Keratinocyte (primary cell): Measurements from ENCODE around the gene GP1BB. TPM values are rescaled to one million over a fixed set of nuclear protein-coding genes. Genes with fewer than 3 reads are reported as not detected.

Experiments used
- DNase-seq: peaks from one replicate; pipeline ENCODE4 v3.0.0-alpha.2; 2011; ENCODE audit warnings: low read depth, missing footprints, low spot score
- FAIRE-seq: peaks from 2 replicates; lab custom pipeline; 2011; peaks lifted over from hg19 to GRCh38; lab: Jason Lieb, UNC
- H2AFZ ChIP-seq: 2 replicates; pipeline ENCODE4 v1.6.0; 2012; ENCODE audit warnings: low read length, control low read depth, inconsistent platforms; ENCODE audit not compliant: control insufficient read depth
- H3K27ac ChIP-seq: 2 replicates; pipeline ENCODE4 v1.5.1; 2011; ENCODE audit warnings: low read length; ENCODE audit not compliant: control insufficient read depth, insufficient read depth
- H3K27me3 ChIP-seq: 3 replicates; pipeline ENCODE4 v1.6.0; 2011; ENCODE audit warnings: low read length; ENCODE audit not compliant: control insufficient read depth, insufficient read depth; ENCODE audit errors: extremely low read depth
- H3K36me3 ChIP-seq, 2 experiments: 2 replicates in 1 of 2; 3 replicates in 1 of 2; pipeline ENCODE4 v1.5.1; 2011; ENCODE audit warnings: low read length in 2 of 2, mild to moderate bottlenecking in 1 of 2; ENCODE audit not compliant: control insufficient read depth in 2 of 2, insufficient read depth in 2 of 2; ENCODE audit errors: extremely low read depth in 1 of 2
- H3K4me1 ChIP-seq: 3 replicates; pipeline ENCODE4 v1.5.1; 2011; ENCODE audit warnings: low read length; ENCODE audit not compliant: control insufficient read depth, insufficient read depth; ENCODE audit errors: extremely low read depth
- H3K4me2 ChIP-seq: 3 replicates; pipeline ENCODE4 v1.6.0; 2011; ENCODE audit warnings: low read depth, low read length; ENCODE audit not compliant: control insufficient read depth, insufficient read depth; ENCODE audit errors: extremely low read depth
- H3K4me3 ChIP-seq, 3 experiments: fragments of 200-600 bp in 1 of 3; sonication (generic) in 1 of 3; 2 replicates in 2 of 3; 3 replicates in 1 of 3; pipeline ENCODE4 v1.5.1; 2011 to 2016; ENCODE audit warnings: low read length in 3 of 3, mild to moderate bottlenecking in 3 of 3, control low read depth in 2 of 3, inconsistent platforms in 1 of 3, low read depth in 1 of 3, mixed read lengths in 1 of 3, mixed run types in 1 of 3, moderate library complexity in 1 of 3; ENCODE audit not compliant: control insufficient read depth in 2 of 3, insufficient read depth in 2 of 3; ENCODE audit errors: extremely low read depth in 1 of 3
- H3K79me2 ChIP-seq: 2 replicates; pipeline ENCODE4 v1.6.0; 2012; ENCODE audit warnings: low read length; ENCODE audit not compliant: control insufficient read depth, insufficient read depth
- H3K9ac ChIP-seq: 3 replicates; pipeline ENCODE4 v1.6.0; 2011; ENCODE audit warnings: low read length; ENCODE audit not compliant: control insufficient read depth, insufficient read depth; ENCODE audit errors: extremely low read depth
- H3K9me1 ChIP-seq: 3 replicates; pipeline ENCODE4 v1.6.0; 2011; ENCODE audit warnings: low read length; ENCODE audit not compliant: control insufficient read depth, insufficient read depth; ENCODE audit errors: extremely low read depth
- H3K9me3 ChIP-seq: 2 replicates; pipeline ENCODE4 v1.5.1; 2012; ENCODE audit warnings: low read depth, low read length; ENCODE audit not compliant: control insufficient read depth
- H4K20me1 ChIP-seq: 3 replicates; pipeline ENCODE4 v1.6.0; 2011; ENCODE audit warnings: low read length; ENCODE audit not compliant: control insufficient read depth, insufficient read depth; ENCODE audit errors: extremely low read depth
- CTCF ChIP-seq, 3 experiments: IDR thresholded peaks in 1 of 3; conservative IDR thresholded peaks in 1 of 3; optimal IDR thresholded peaks in 1 of 3; 2 replicates in 2 of 3; 3 replicates in 1 of 3; pipeline versions ENCODE3 to v1.5.1; 2011; ENCODE audit warnings: low read length in 3 of 3, mild to moderate bottlenecking in 3 of 3, moderate library complexity in 2 of 3, control low read depth in 1 of 3, inconsistent platforms in 1 of 3; ENCODE audit not compliant: insufficient read depth in 2 of 3; ENCODE audit errors: extremely low read depth in 1 of 3
- EZH2 ChIP-seq: IDR thresholded peaks from one replicate; pipeline ENCODE4 v1.6.1; 2012; ENCODE audit warnings: inconsistent platforms, mild to moderate bottlenecking, low read length, moderate library complexity
- dilution Hi-C: fragments of 300-500 bp; cut with MboI; formaldehyde crosslinking; loops from one replicate; pipeline ENCODE4 v1.7.0; 2020; ENCODE audit warnings: low sequenced_read_pairs; ENCODE audit not compliant: extremely low pct_ligation_motif_present
- polyA plus RNA-seq, 5 experiments: library from polyadenylated mRNA; depleted of rRNA in 3 of 5; stranded (reverse) in 3 of 5; stranded (forward) in 1 of 5; unstranded in 1 of 5; fragments of >200 nt; gene quantifications; 1 replicate in 1 of 5; 2 replicates in 3 of 5; 3 replicates in 1 of 5; pipeline versions ENCODE4 v1.2.1 to v1.2.3, GENCODE V29; 2011 to 2012; ENCODE audit warnings: missing spikeins in 2 of 5, low read depth in 1 of 5, low replicate concordance in 1 of 5

GP1BB gene
- polyA plus RNA-seq, 1 donor (not counting 4 experiments of a cell fraction or from before 2014, with no cell fraction given) = 0.05 TPM

- H3K27ac ChIP-seq = no peak overlapping the region
- H3K9me3 ChIP-seq = no peaks in the 10 kb centered on the region
- dilution Hi-C loops = no loop called here
- no peaks in the 10 kb centered on the region for H3K9me1 ChIP-seq
- H3K4me3 ChIP-seq = no peak overlapping the region
- no peaks in the 10 kb centered on the region for H4K20me1 ChIP-seq
- DNase-seq (no peak), FAIRE-seq (no peak)
- no peaks in the 10 kb centered on the region for H3K36me3 ChIP-seq
- H3K4me1 ChIP-seq = no peaks in the 10 kb centered on the region
- H3K4me2 ChIP-seq = no peak overlapping the region
- peaks cover 9% of the 10 kb centered on the region for H3K27me3 ChIP-seq
- H3K9ac ChIP-seq = no peak overlapping the region
- H2AFZ ChIP-seq = no peak overlapping the region
- TF ChIP-seq CTCF (optimal IDR thresholded peaks at IDR 0.05 in 1 of 3, IDR thresholded peaks at IDR 0.05 in 1 of 3, conservative IDR thresholded peaks at IDR 0.05 in 1 of 3; ENCODE audit: extremely low read depth in 1 of 3, insufficient read depth in 2 of 3, low read length in 3 of 3) (no peak), EZH2 (no peak)
- H3K79me2 ChIP-seq = no peaks in the 10 kb centered on the region
Measured at GRCh38 chr22:19674129-19674928, 49.0 kb upstream of the GP1BB start.

- TF ChIP-seq CTCF (optimal IDR thresholded peaks at IDR 0.05 in 1 of 3, IDR thresholded peaks at IDR 0.05 in 1 of 3, conservative IDR thresholded peaks at IDR 0.05 in 1 of 3; ENCODE audit: extremely low read depth in 1 of 3, insufficient read depth in 2 of 3, low read length in 3 of 3) = no peak
- H3K79me2 ChIP-seq = no peaks in the 10 kb centered on the region
- FAIRE-seq (no peak), DNase-seq (no peak)
- no peaks in the 10 kb centered on the region for H3K9me1 ChIP-seq
- H3K27ac ChIP-seq = no peak overlapping the region
- H3K9me3 ChIP-seq = no peaks in the 10 kb centered on the region
- H3K4me3 ChIP-seq = no peak overlapping the region
- H3K4me1 ChIP-seq = no peaks in the 10 kb centered on the region
- dilution Hi-C loops = no loop called here
- peaks cover 9% of the 10 kb centered on the region for H3K27me3 ChIP-seq
- no peak overlapping the region for H3K4me2 ChIP-seq
- H2AFZ ChIP-seq = no peak overlapping the region
- no peak overlapping the region for H3K9ac ChIP-seq
- no peaks in the 10 kb centered on the region for H3K36me3 ChIP-seq
- no peaks in the 10 kb centered on the region for H4K20me1 ChIP-seq
Measured at GRCh38 chr22:19674929-19675253, 48.4 kb upstream of the GP1BB start.
